ENCODE data around the gene PLA2G2F. TPM values are rescaled to one million over a fixed set of nuclear protein-coding genes. Genes with fewer than 3 reads are reported as not detected.

The PLA2G2F gene
- total and polyA plus RNA-seq, 9 of the 15 experiments (the other 6 are each of a cell fraction or from before 2014, with no cell fraction given) = not detected

- peak; percentile 68 for TF ChIP-seq MGA (IDR thresholded peaks at IDR 0.05)
- no peak for TF ChIP-seq ETV5 (CRISPR knock-in tag; IDR thresholded peaks at IDR 0.05; ENCODE audit: low read depth)
- no peak for TF ChIP-seq EP300 (IDR thresholded peaks at IDR 0.05; ENCODE audit: low read length)
- TF ChIP-seq CEBPG (CRISPR knock-in tag; IDR thresholded peaks at IDR 0.05) = no peak
- no peak for TF ChIP-seq CEBPG (tag; conservative IDR thresholded peaks at IDR 0.05 in 1 of 2, IDR thresholded peaks at IDR 0.05 in 1 of 2)
- TF ChIP-seq, protein P1, sequence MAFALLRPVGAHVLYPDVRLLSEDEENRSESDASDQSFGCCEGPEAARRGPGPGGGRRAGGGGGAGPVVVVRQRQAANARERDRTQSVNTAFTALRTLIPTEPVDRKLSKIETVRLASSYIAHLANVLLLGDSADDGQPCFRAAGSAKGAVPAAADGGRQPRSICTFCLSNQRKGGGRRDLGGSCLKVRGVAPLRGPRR (CRISPR knock-in tag; IDR thresholded peaks at IDR 0.05) = no peak
- TF ChIP-seq L3MBTL2 (IDR thresholded peaks at IDR 0.05) = peak; percentile 76
- no peak for TF ChIP-seq HMGXB4 (CRISPR knock-in tag; IDR thresholded peaks at IDR 0.05)
- TF ChIP-seq CREM (IDR thresholded peaks at IDR 0.05; ENCODE audit: low read depth) = no peak
- TF ChIP-seq SREBF2 (CRISPR knock-in tag; IDR thresholded peaks at IDR 0.05) = no peak
- peak; percentile 76 for TF ChIP-seq PRDM10 (IDR thresholded peaks at IDR 0.05; ENCODE audit: partially characterized antibody)
These were observed 28.0 kb downstream of the PLA2G2F start (continued) for GRCh38 chr1:20167126-20167525.

All from K562 (cell line).